PC-9 (cell line): Measurements from ENCODE around the gene MYRIP.

Experiments
- EZH2 ChIP-seq: fragments of 200-600 bp; sonication (generic); IDR thresholded peaks from 2 replicates; pipeline ENCODE4 v1.8.0; 2017; ENCODE audit warnings: antibody characterized with exemption, low read depth
- TF ChIP-seq, protein P1 (sequence below): fragments of 200-600 bp; sonication (generic); conservative IDR thresholded peaks from 2 replicates; pipeline ENCODE4 v1.6.1; 2017; ENCODE audit warnings: mixed run types, antibody characterized with exemption, mild to moderate bottlenecking, moderate library complexity

DNA sequence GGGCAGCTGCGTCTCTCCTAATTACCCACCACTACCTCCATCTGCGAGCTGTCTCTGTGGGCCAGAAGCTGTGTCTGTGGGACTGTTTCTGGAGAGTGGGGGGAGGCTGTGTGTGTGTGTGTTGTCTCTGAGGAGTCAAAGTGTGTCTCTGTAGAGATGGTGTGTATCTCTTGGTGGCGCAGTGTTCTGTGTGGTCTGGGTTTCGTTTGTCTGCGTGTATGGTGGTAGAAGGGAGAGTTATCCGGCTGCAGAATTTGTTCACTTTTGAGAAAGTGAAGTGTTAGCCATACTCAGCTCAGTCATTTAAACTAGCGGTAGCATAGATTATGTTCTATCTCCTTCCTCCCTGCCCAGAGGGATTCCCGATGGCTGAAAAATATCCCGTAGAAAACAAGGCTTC, 2.2 kb downstream of the MYRIP start:
- no peak for TF ChIP-seq EZH2
- TF ChIP-seq, protein P1, sequence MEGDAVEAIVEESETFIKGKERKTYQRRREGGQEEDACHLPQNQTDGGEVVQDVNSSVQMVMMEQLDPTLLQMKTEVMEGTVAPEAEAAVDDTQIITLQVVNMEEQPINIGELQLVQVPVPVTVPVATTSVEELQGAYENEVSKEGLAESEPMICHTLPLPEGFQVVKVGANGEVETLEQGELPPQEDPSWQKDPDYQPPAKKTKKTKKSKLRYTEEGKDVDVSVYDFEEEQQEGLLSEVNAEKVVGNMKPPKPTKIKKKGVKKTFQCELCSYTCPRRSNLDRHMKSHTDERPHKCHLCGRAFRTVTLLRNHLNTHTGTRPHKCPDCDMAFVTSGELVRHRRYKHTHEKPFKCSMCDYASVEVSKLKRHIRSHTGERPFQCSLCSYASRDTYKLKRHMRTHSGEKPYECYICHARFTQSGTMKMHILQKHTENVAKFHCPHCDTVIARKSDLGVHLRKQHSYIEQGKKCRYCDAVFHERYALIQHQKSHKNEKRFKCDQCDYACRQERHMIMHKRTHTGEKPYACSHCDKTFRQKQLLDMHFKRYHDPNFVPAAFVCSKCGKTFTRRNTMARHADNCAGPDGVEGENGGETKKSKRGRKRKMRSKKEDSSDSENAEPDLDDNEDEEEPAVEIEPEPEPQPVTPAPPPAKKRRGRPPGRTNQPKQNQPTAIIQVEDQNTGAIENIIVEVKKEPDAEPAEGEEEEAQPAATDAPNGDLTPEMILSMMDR = no peak
